Chondrocyte (in vitro differentiated cells): ENCODE data around the gene NHSL2. TPM values are rescaled to one million over a fixed set of nuclear protein-coding genes. Genes with fewer than 3 reads are reported as not detected.

Experiments
- DNase-seq: peaks from one replicate; pipeline ENCODE4 v3.0.0; 2021; ENCODE audit warnings: mixed read lengths, low spot score
- H3K27ac Mint-ChIP-seq: one replicate; pipeline ENCODE4 v1.8.0; 2021; ENCODE audit warnings: mild to moderate bottlenecking, moderate library complexity, mixed read lengths; ENCODE audit not compliant: unreplicated experiment
- H3K27me3 Mint-ChIP-seq: 2 replicates; pipeline ENCODE4 v1.8.0; 2021; ENCODE audit warnings: low read depth, mixed read lengths
- H3K36me3 Mint-ChIP-seq: 2 replicates; pipeline ENCODE4 v1.8.0; 2021; ENCODE audit warnings: low read depth, mixed read lengths
- H3K4me1 Mint-ChIP-seq: 2 replicates; pipeline ENCODE4 v1.8.0; 2021; ENCODE audit warnings: low read depth, mild to moderate bottlenecking, mixed read lengths
- H3K4me3 Mint-ChIP-seq: one replicate; pipeline ENCODE4 v1.8.0; 2021; ENCODE audit warnings: mild to moderate bottlenecking, moderate library complexity, mixed read lengths; ENCODE audit not compliant: unreplicated experiment
- H3K9me3 Mint-ChIP-seq: 2 replicates; pipeline ENCODE4 v1.8.0; 2021; ENCODE audit warnings: low read depth, mixed read lengths
- total RNA-seq: library from RNA; stranded (reverse); gene quantifications from 3 replicates; pipeline ENCODE4 v1.2.1, GENCODE V29; 2021
- TF ChIP-seq, protein P1 (sequence below): fragments of 200-600 bp; sonication (generic); IDR thresholded peaks from 2 replicates; pipeline ENCODE4 v1.5.0; 2021; ENCODE audit warnings: antibody characterized with exemption, mild to moderate bottlenecking, moderate library complexity

NHSL2 gene
- total RNA-seq, 1 donor from 2014 or later, result 2.1 TPM

DNA sequence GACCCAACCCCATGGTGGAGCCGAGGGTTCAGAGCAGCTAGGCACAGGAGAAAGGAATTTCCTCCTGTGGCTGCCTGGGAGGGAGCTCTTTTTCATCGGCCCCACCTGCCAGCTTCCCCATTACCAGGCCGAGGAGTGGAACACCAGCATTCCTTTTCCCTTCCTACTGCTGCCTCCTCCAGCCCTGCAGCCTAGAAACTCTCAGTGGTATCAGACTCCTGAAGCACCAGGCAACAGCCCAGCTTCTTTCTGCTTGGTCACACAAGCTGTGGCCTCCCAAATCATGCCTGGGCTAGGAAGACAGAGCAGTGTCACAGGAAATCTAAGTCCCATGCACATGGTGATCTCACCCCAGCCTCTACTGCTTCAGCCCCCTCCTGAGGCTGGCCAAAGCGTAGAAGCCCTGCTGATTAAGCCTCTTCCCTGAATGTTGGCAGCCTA lies 191.0 kb downstream of the NHSL2 start:
- Mint-ChIP-seq H3K9me3 (peaks cover 2% of the 10 kb centered on the region), H3K27ac (no peak overlapping the region), H3K4me3 (no peak overlapping the region), H3K4me1 (peaks cover 3% of the 10 kb centered on the region), H3K27me3 (no peaks in the 10 kb centered on the region), H3K36me3 (no peaks in the 10 kb centered on the region)
- no peak for DNase-seq
- TF ChIP-seq, protein P1, sequence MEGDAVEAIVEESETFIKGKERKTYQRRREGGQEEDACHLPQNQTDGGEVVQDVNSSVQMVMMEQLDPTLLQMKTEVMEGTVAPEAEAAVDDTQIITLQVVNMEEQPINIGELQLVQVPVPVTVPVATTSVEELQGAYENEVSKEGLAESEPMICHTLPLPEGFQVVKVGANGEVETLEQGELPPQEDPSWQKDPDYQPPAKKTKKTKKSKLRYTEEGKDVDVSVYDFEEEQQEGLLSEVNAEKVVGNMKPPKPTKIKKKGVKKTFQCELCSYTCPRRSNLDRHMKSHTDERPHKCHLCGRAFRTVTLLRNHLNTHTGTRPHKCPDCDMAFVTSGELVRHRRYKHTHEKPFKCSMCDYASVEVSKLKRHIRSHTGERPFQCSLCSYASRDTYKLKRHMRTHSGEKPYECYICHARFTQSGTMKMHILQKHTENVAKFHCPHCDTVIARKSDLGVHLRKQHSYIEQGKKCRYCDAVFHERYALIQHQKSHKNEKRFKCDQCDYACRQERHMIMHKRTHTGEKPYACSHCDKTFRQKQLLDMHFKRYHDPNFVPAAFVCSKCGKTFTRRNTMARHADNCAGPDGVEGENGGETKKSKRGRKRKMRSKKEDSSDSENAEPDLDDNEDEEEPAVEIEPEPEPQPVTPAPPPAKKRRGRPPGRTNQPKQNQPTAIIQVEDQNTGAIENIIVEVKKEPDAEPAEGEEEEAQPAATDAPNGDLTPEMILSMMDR, result no peak

DNA sequence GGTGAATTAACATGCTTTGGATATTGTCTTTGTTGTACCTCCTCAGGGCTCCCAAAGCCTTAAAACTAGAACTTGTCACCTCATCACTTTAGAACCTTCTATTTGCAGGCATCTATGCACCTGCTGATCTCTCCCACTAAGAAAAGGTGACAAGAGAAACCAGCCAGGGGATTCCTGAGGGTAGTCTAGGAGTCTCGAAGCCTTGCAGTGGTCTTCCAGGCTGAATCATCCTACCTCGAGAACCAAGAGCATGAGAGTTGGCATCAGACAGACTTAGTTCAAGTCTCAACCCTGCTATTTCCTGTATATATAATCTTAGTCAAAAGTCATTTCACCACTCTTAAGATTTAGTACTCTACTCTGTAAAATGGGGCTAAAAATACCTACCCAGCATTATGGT lies 191.5 kb downstream of the NHSL2 start:
- no peak overlapping the region for H3K27ac Mint-ChIP-seq
- DNase-seq, result no peak
- no peaks in the 10 kb centered on the region for H3K27me3 Mint-ChIP-seq
- no peak overlapping the region for H3K4me3 Mint-ChIP-seq
- no peaks in the 10 kb centered on the region for H3K36me3 Mint-ChIP-seq
- TF ChIP-seq, protein P1, result no peak
- peaks cover 2% of the 10 kb centered on the region for H3K9me3 Mint-ChIP-seq
- H3K4me1 Mint-ChIP-seq, result peaks cover 3% of the 10 kb centered on the region

DNA sequence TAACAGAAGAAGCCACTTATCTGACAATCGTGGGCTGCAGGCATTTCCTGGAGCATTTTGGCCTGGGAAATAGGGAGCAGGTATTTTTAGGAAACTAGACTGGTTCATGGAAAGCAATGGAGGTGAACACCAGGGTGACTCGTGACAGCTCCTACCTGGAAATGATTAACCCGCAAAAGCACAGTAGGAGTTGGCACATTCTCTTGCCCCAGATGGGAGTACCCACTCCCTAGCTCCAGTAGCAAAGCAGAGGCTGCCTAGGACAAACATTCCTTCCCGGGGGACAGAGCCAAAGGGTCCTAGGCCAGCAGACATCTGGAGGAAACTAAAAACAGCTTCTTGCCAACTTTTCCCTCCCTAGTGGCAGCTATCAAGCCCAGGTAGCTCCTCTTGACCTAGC lies 192.1 kb downstream of the NHSL2 start:
- Mint-ChIP-seq H3K27me3 (no peaks in the 10 kb centered on the region), H3K9me3 (peaks cover 5% of the 10 kb centered on the region), H3K27ac (no peak overlapping the region), H3K4me3 (no peak overlapping the region), H3K4me1 (peaks cover 3% of the 10 kb centered on the region), H3K36me3 (no peaks in the 10 kb centered on the region)
- TF ChIP-seq, protein P1, result no peak
- DNase-seq, result no peak

DNA sequence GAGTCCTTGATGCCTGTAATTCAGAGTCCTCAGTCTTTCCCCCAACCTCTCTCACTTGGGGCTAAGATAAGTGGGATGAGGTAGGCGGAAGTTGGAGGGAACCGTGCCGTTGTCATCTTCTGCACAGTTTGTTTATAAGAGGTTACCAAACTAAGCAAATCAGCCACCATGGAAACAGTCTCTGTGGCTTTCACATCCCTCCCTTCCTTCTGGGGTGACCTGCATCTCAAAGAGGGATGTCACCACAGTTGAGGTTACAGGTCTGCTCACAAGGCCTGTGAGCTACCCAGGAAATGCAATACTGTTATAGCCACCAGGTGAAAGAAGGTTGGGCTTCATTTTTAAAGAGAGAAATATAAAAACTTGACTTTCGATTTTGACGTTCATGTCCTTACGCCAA lies 194.8 kb downstream of the NHSL2 start:
- peaks cover 7% of the 10 kb centered on the region for H3K4me1 Mint-ChIP-seq
- no peaks in the 10 kb centered on the region for H3K36me3 Mint-ChIP-seq
- TF ChIP-seq, protein P1, result no peak
- no peak overlapping the region for H3K27ac Mint-ChIP-seq
- H3K9me3 Mint-ChIP-seq, result peaks cover 3% of the 10 kb centered on the region
- no peak overlapping the region for H3K4me3 Mint-ChIP-seq
- DNase-seq, result no peak
- H3K27me3 Mint-ChIP-seq, result no peaks in the 10 kb centered on the region

DNA sequence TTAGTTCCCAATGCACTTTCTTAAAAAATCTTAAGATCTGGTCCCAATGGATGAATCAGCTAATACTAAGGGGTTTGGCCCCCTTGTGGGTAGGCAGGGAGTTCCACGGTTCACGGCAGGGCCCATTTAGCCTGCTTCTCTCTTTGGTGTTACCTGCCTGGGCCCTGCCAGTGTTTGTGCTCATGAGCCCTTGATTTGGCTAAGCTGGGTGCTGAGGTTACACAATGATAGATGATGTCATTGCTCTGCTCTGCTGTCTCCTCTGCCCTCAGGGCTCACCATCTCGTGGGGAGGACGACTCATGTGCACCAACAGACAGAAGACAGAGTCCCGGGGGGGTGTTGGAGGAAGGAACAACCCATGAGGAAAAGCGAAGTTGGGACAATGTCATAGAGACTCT lies 196.7 kb downstream of the NHSL2 start:
- no peak for DNase-seq

More for the DNA sequence above, 196.7 kb downstream of the NHSL2 start:
- Mint-ChIP-seq H3K4me3 (no peak overlapping the region), H3K4me1 (peaks cover 4% of the 10 kb centered on the region), H3K36me3 (no peaks in the 10 kb centered on the region), H3K27me3 (no peaks in the 10 kb centered on the region), H3K27ac (no peak overlapping the region), H3K9me3 (peaks cover 3% of the 10 kb centered on the region)
- TF ChIP-seq, protein P1, result no peak
